H1 (cell line): ENCODE data around the gene TAMALIN. TPM values are rescaled to one million over a fixed set of nuclear protein-coding genes. Genes with fewer than 3 reads are reported as not detected.

Experiments
- CTCF ChIA-PET: fragments of 300-600 bp; sonication (Branson Sonifier 250); formaldehyde crosslinking; loops from one replicate; lab custom pipeline; 2021; ENCODE audit not compliant: partially characterized antibody; lab: Charles Lee
- POLR2A ChIA-PET: fragments of 300-600 bp; sonication (Branson Sonifier 250); formaldehyde crosslinking; loops from one replicate; lab custom pipeline; 2021; ENCODE audit warnings: inconsistent platforms; ENCODE audit not compliant: partially characterized antibody; lab: Charles Lee
- DNase-seq, 2 experiments: peaks; one replicate each; pipeline versions ENCODE4 v3.0.0 to v3.0.0-alpha.2; 2010 to 2022; ENCODE audit warnings: low spot score in 2 of 2, low read depth in 1 of 2, mixed read lengths in 1 of 2
- FAIRE-seq: peaks from 2 replicates; lab custom pipeline; 2011; peaks lifted over from hg19 to GRCh38; lab: Jason Lieb, UNC
- H2AFZ ChIP-seq: 2 replicates; pipeline ENCODE4 v1.8.1; 2012; ENCODE audit warnings: low read length, inconsistent platforms
- H2AK5ac ChIP-seq: 2 replicates; pipeline ENCODE4 v1.6.1; 2013; ENCODE audit warnings: low read depth, low read length
- H2BK120ac ChIP-seq: replicated peaks from 2 replicates; pipeline ENCODE3; 2013; ENCODE audit warnings: low read depth, low read length, inconsistent platforms
- H2BK12ac ChIP-seq: 2 replicates; pipeline ENCODE4 v1.6.1; 2013; ENCODE audit warnings: low read depth, low read length
- H2BK15ac ChIP-seq: 2 replicates; pipeline ENCODE4 v1.6.1; 2013; ENCODE audit warnings: low read length
- H2BK20ac ChIP-seq: 2 replicates; pipeline ENCODE4 v1.6.1; 2013; ENCODE audit warnings: low read length
- H2BK5ac ChIP-seq: 2 replicates; pipeline ENCODE4 v1.6.1; 2013; ENCODE audit warnings: low read depth, low read length
- H3K14ac ChIP-seq: 2 replicates; pipeline ENCODE4 v1.6.1; 2013; ENCODE audit warnings: inconsistent platforms; ENCODE audit not compliant: insufficient read length
- H3K18ac ChIP-seq: 2 replicates; pipeline ENCODE4 v1.6.1; 2013; ENCODE audit warnings: low read length; ENCODE audit errors: extremely low read depth
- H3K23ac ChIP-seq: 2 replicates; pipeline ENCODE4 v1.6.1; 2013; ENCODE audit warnings: inconsistent platforms; ENCODE audit not compliant: insufficient read length
- H3K23me2 ChIP-seq: 2 replicates; pipeline ENCODE4 v1.6.1; 2013; ENCODE audit warnings: low read depth, low read length
- H3K27ac ChIP-seq: 2 replicates; pipeline ENCODE4 v1.6.1; 2011; ENCODE audit warnings: low read depth, low read length, inconsistent platforms
- H3K27me3 ChIP-seq, 4 experiments: replicated peaks in 1 of 4; 1 replicate in 1 of 4; 2 replicates in 3 of 4; pipeline versions ENCODE4 v1.6.1 to v1.8.1; 2011 to 2013; ENCODE audit warnings: low read length in 3 of 4, mild to moderate bottlenecking in 3 of 4, inconsistent platforms in 2 of 4, mixed read lengths in 2 of 4, moderate library complexity in 1 of 4; ENCODE audit not compliant: control insufficient read depth in 3 of 4, insufficient read depth in 3 of 4; ENCODE audit errors: extremely low read depth in 1 of 4
- H3K36me3 ChIP-seq, 4 experiments: 2 replicates each; pipeline versions ENCODE4 v1.6.1 to v1.8.1; 2011 to 2013; ENCODE audit warnings: mild to moderate bottlenecking in 4 of 4, low read length in 3 of 4, moderate library complexity in 2 of 4, control low read depth in 1 of 4, inconsistent platforms in 1 of 4; ENCODE audit not compliant: insufficient read depth in 4 of 4, control insufficient read depth in 2 of 4
- H3K4ac ChIP-seq: replicated peaks from 2 replicates; pipeline ENCODE3; 2013; ENCODE audit warnings: low read length, low read depth, mixed read lengths, inconsistent platforms; ENCODE audit not compliant: insufficient read length
- H3K4me1 ChIP-seq, 4 experiments: replicated peaks in 1 of 4; 1 replicate in 1 of 4; 2 replicates in 3 of 4; pipeline versions ENCODE4 v1.6.1 to v1.8.1; 2011 to 2013; ENCODE audit warnings: low read length in 3 of 4, inconsistent platforms in 2 of 4, mixed read lengths in 1 of 4; ENCODE audit not compliant: insufficient read depth in 4 of 4, control insufficient read depth in 3 of 4
- H3K4me2 ChIP-seq, 2 experiments: 2 replicates each; pipeline versions ENCODE4 v1.6.1 to v1.8.1; 2011 to 2013; ENCODE audit warnings: low read depth in 2 of 2, low read length in 2 of 2, control low read depth in 1 of 2, inconsistent platforms in 1 of 2, mild to moderate bottlenecking in 1 of 2; ENCODE audit not compliant: insufficient read depth in 1 of 2
- H3K4me3 ChIP-seq, 4 experiments: fragments of 200-600, 300-600 bp in 1 of 4; sonication (generic), shearing (Covaris generic), sonication (Bioruptor Twin) in 1 of 4; 2 replicates each; pipeline versions ENCODE4 v1.5.1 to v1.8.1; 2011 to 2016; ENCODE audit warnings: low read length in 4 of 4, low read depth in 3 of 4, control low read depth in 2 of 4, inconsistent platforms in 2 of 4, mild to moderate bottlenecking in 2 of 4, mixed read lengths in 1 of 4, moderate library complexity in 1 of 4; ENCODE audit not compliant: insufficient read depth in 2 of 4; ENCODE audit errors: extremely low read depth in 1 of 4
- H3K56ac ChIP-seq: replicated peaks from 2 replicates; pipeline ENCODE3; 2013; ENCODE audit warnings: low read depth, mild to moderate bottlenecking, mixed read lengths, low read length, inconsistent platforms; ENCODE audit not compliant: insufficient read length
- H3K79me1 ChIP-seq: 2 replicates; pipeline ENCODE4 v1.6.1; 2013; ENCODE audit warnings: low read depth, low read length, control low read depth
- H3K79me2 ChIP-seq, 2 experiments: 2 replicates each; pipeline versions ENCODE4 v1.6.1 to v1.8.1; 2012 to 2013; ENCODE audit warnings: low read length in 2 of 2, mild to moderate bottlenecking in 2 of 2, inconsistent platforms in 1 of 2; ENCODE audit not compliant: insufficient read depth in 2 of 2, control insufficient read depth in 1 of 2
- H3K9ac ChIP-seq, 4 experiments: replicated peaks in 1 of 4; 1 replicate in 1 of 4; 2 replicates in 3 of 4; pipeline versions ENCODE4 v1.6.1 to v1.8.1; 2011 to 2013; ENCODE audit warnings: low read depth in 3 of 4, low read length in 3 of 4, control low read depth in 2 of 4, mild to moderate bottlenecking in 2 of 4, moderate library complexity in 2 of 4, inconsistent platforms in 1 of 4; ENCODE audit errors: extremely low read depth in 1 of 4
- H3K9me3 ChIP-seq, 2 experiments: 2 replicates each; pipeline versions ENCODE4 v1.6.1 to v1.8.1; 2012 to 2013; ENCODE audit warnings: mild to moderate bottlenecking in 2 of 2, moderate library complexity in 2 of 2, control low read depth in 1 of 2, inconsistent platforms in 1 of 2, low read depth in 1 of 2, low read length in 1 of 2, mixed read lengths in 1 of 2; ENCODE audit not compliant: insufficient read depth in 2 of 2
- H4K20me1 ChIP-seq, 2 experiments: replicated peaks in 1 of 2; 2 replicates each; pipeline versions ENCODE3 to v1.8.1; 2011 to 2013; ENCODE audit warnings: inconsistent platforms in 2 of 2, low read length in 2 of 2, mild to moderate bottlenecking in 1 of 2; ENCODE audit not compliant: insufficient read depth in 2 of 2, control insufficient read depth in 1 of 2
- H4K5ac ChIP-seq: 2 replicates; pipeline ENCODE4 v1.6.1; 2013; ENCODE audit warnings: low read length, low read depth, mixed read lengths, inconsistent platforms; ENCODE audit not compliant: insufficient read length
- H4K8ac ChIP-seq: 2 replicates; pipeline ENCODE4 v1.8.0; 2013; ENCODE audit warnings: mild to moderate bottlenecking, moderate library complexity, low read length, inconsistent platforms; ENCODE audit not compliant: insufficient read depth; ENCODE audit errors: extremely low read depth
- H4K91ac ChIP-seq: replicated peaks from 2 replicates; pipeline ENCODE3; 2013; ENCODE audit warnings: low read length, mixed read lengths, inconsistent platforms; ENCODE audit not compliant: insufficient read length
- CBX5 ChIP-seq: fragments of 300-800, 300-1000 bp; sonication (generic); IDR thresholded peaks from 2 replicates; pipeline ENCODE4 v1.7.1; 2016; ENCODE audit warnings: antibody characterized with exemption, low read length, low read depth
- CTBP2 ChIP-seq: IDR thresholded peaks from 2 replicates; pipeline ENCODE4 v1.7.0; 2011; ENCODE audit warnings: borderline replicate concordance, mild to moderate bottlenecking, moderate library complexity, mixed read lengths, low read length; ENCODE audit not compliant: insufficient read depth, insufficient read length
- EP300 ChIP-seq, 2 experiments: IDR thresholded peaks; 1 replicate in 1 of 2; 2 replicates in 1 of 2; pipeline ENCODE4 v1.6.1; 2011 to 2012; ENCODE audit warnings: low read depth in 2 of 2, low read length in 2 of 2, mild to moderate bottlenecking in 2 of 2, borderline replicate concordance in 1 of 2, inconsistent platforms in 1 of 2, moderate library complexity in 1 of 2
- EZH2 ChIP-seq: fragments of 200-600 bp; sonication (generic); IDR thresholded peaks from 2 replicates; pipeline ENCODE4 v1.7.1; 2012; ENCODE audit warnings: low read depth, mild to moderate bottlenecking, moderate library complexity, low read length, inconsistent platforms; ENCODE audit not compliant: severe bottlenecking
- JUN ChIP-seq: IDR thresholded peaks from 2 replicates; pipeline ENCODE4 v1.6.1; 2011; ENCODE audit warnings: low read depth, mild to moderate bottlenecking, improper control_type of control experiment, low read length
- NANOG ChIP-seq: IDR thresholded peaks from 2 replicates; pipeline ENCODE4 v1.6.1; 2011; ENCODE audit warnings: low read length, low read depth, mild to moderate bottlenecking, inconsistent platforms; ENCODE audit not compliant: insufficient read depth, poor library complexity, severe bottlenecking
- NRF1 ChIP-seq: IDR thresholded peaks from 2 replicates; pipeline ENCODE4 v1.6.1; 2011; ENCODE audit warnings: mild to moderate bottlenecking, low read depth, low read length, improper control_type of control experiment
- RBBP5 ChIP-seq: IDR thresholded peaks from 2 replicates; pipeline ENCODE4 v1.7.1; 2012; ENCODE audit warnings: low read depth, mild to moderate bottlenecking, inconsistent platforms, low read length, moderate library complexity, borderline replicate concordance
- SP1 ChIP-seq: IDR thresholded peaks from 2 replicates; pipeline ENCODE4 v1.6.1; 2011; ENCODE audit warnings: low read depth, low read length
- SP2 ChIP-seq: IDR thresholded peaks from 2 replicates; pipeline ENCODE4 v1.6.1; 2012; ENCODE audit warnings: mild to moderate bottlenecking, low read length, inconsistent platforms
- SUZ12 ChIP-seq: fragments of 200-600 bp; sonication (generic); IDR thresholded peaks from 2 replicates; pipeline ENCODE4 v1.6.1; 2012; ENCODE audit warnings: mild to moderate bottlenecking, inconsistent platforms, low read length, moderate library complexity, mixed read lengths
- TBP ChIP-seq: IDR thresholded peaks from 2 replicates; pipeline ENCODE4 v1.6.1; 2011; ENCODE audit warnings: low read depth, low read length, improper control_type of control experiment
- WGBS, 2 experiments: shearing (Covaris generic) in 1 of 2; methylation state at CpG; one replicate each; pipeline versions ENCODE4 v1.1.6 to v1.1.7; 2013 to 2015; ENCODE audit warnings: low lambda C conversion rate in 2 of 2, mixed read lengths in 2 of 2, inconsistent platforms in 1 of 2, low coverage in 1 of 2, missing lambda C conversion rate in 1 of 2; ENCODE audit not compliant: insufficient replicate concordance in 2 of 2, insufficient coverage in 1 of 2, insufficient read length in 1 of 2; ENCODE audit errors: extremely low coverage in 1 of 2, missing lambda C conversion rate in 1 of 2; 5-methylcytosine and 5-hydroxymethylcytosine counted together
- polyA plus RNA-seq, 7 experiments: library from polyadenylated mRNA; depleted of rRNA in 3 of 7; stranded (reverse) in 5 of 7; unstranded in 2 of 7; fragments of >200 nt in 5 of 7; fragments of 200-250 nt in 2 of 7; gene quantifications; 1 replicate in 5 of 7; 2 replicates in 1 of 7; 4 replicates in 1 of 7; pipeline versions ENCODE4 v1.2.1 to v1.2.3, GENCODE V29; 2011 to 2013; ENCODE audit warnings: missing spikeins in 2 of 7, mixed read lengths in 2 of 7
- total RNA-seq: library from RNA; stranded (reverse); fragmentation: NEBNext Ultra II Directional; extraction: Animal tissue kit (Norgen Biotek cat#: 25700); gene quantifications from 2 replicates; pipeline ENCODE4 v1.2.1, GENCODE V29; 2021

The TAMALIN gene
- total and polyA plus RNA-seq, 2 of the 8 experiments (the other 6 are each of a cell fraction or from before 2014, with no cell fraction given): 2.6 to 4.9 TPM

- no peak overlapping the region for H3K27ac ChIP-seq
- H4K8ac ChIP-seq: no peak overlapping the region
- no peak overlapping the region for H2AFZ ChIP-seq
- 89% methylated on average over 8 of the region's 13 CpGs; no CpG with 5 or more reads in 1 of the 2 experiments for WGBS, 2 experiments
- no peak overlapping the region for H4K5ac ChIP-seq
- ChIA-PET CTCF (interaction anchor here (1.3 to 22.7 kb wide), 12 partner anchors 12 to 129 kb away, joined by 3 to 1249 read pairs (median 13); partner anchors contain the start of genes ATG101, NR4A1, SMIM41 and TAMALIN), POLR2A (interaction anchor here (1.4 to 6.8 kb wide), 4 partner anchors 9 to 25 kb away, joined by 5 to 62 read pairs (median 16); partner anchors contain the start of gene TAMALIN)
- H2AK5ac ChIP-seq: no peak overlapping the region
- no peak overlapping the region for H3K18ac ChIP-seq
- no peak overlapping the region for H3K4ac ChIP-seq
- no peak overlapping the region for H2BK5ac ChIP-seq
- H4K91ac ChIP-seq: no peak overlapping the region
- H3K4me2 ChIP-seq: no peak overlapping the region
- 0 out of 2 replicates have a peak overlapping the region, but pooled peaks have one; percentile 16 for H2BK15ac ChIP-seq
- no peak overlapping the region for H3K14ac ChIP-seq
- no peak for FAIRE-seq
- no peaks in the 10 kb centered on the region for H3K79me2 ChIP-seq
- no peaks in the 10 kb centered on the region for H3K36me3 ChIP-seq
- peaks cover 3 to 50% (median 28%) of the 10 kb centered on the region in 4 experiments for H3K27me3 ChIP-seq
- peaks cover 0 to 25% (median 11%) of the 10 kb centered on the region in 4 experiments; a peak in 6 of 7 replicates for H3K4me1 ChIP-seq
- H3K79me1 ChIP-seq: no peaks in the 10 kb centered on the region
- H4K20me1 ChIP-seq: no peaks in the 10 kb centered on the region
- H2BK20ac ChIP-seq: peak overlapping the region; percentile 32; the same call in 1 of the 2 replicates
- no peak overlapping the region for H3K23ac ChIP-seq
- peaks cover 7% of the 10 kb centered on the region for H3K23me2 ChIP-seq
- H2BK120ac ChIP-seq: no peak overlapping the region
- no peak for DNase-seq
- no peak overlapping the region for H3K56ac ChIP-seq
- H3K9me3 ChIP-seq: no peaks in the 10 kb centered on the region
- no peak overlapping the region for H3K4me3 ChIP-seq
- H2BK12ac ChIP-seq: no peak overlapping the region
- no peak overlapping the region; a peak in 1 of 7 replicates for H3K9ac ChIP-seq
- TF ChIP-seq TBP: no peak
- no peak for TF ChIP-seq SP1
- no peak for TF ChIP-seq NRF1
- TF ChIP-seq NANOG: no peak
- no peak for TF ChIP-seq CBX5
- no peak for TF ChIP-seq CTBP2
- TF ChIP-seq JUN: no peak
- no peak for TF ChIP-seq SP2
- no peak for TF ChIP-seq EZH2
- TF ChIP-seq RBBP5: no peak
- no peak for TF ChIP-seq EP300 (IDR thresholded peaks at IDR 0.05; ENCODE audit: borderline replicate concordance in 1 of 2, low read depth in 2 of 2, low read length in 2 of 2)
- no peak for TF ChIP-seq SUZ12
Observed at GRCh38 chr12:52019113-52019770, 12.5 kb downstream of the TAMALIN start.
